MCF 10A (cell line): ENCODE data around the gene ARHGAP24. TPM values are rescaled to one million over a fixed set of nuclear protein-coding genes. Genes with fewer than 3 reads are reported as not detected.

Source experiments
- BruUV-seq: library from RNA; stranded (reverse); fragments of 400-500 nt; replicated peaks from 2 replicates; lab custom pipeline; 2021; lab: Mats Ljungman, UMichigan
- CTCF ChIA-PET: fragments of 300-600 bp; sonication (Branson Sonifier 250); formaldehyde crosslinking; extraction: SDS; loops from one replicate; lab custom pipeline; 2021; ENCODE audit warnings: antibody characterized with exemption, inconsistent platforms; lab: Yijun Ruan, JAX
- POLR2A ChIA-PET: fragments of 300-600, 350-650 bp; sonication (Branson Sonifier 250); formaldehyde crosslinking; extraction: SDS; loops from one replicate; lab custom pipeline; 2020; ENCODE audit warnings: antibody characterized with exemption, inconsistent platforms; lab: Yijun Ruan, JAX
- DNase-seq: peaks from one replicate; pipeline ENCODE4 v3.0.0-alpha.2; 2018; ENCODE audit not compliant: unreplicated experiment
- H3K27ac Mint-ChIP-seq: one replicate; pipeline ENCODE4 v1.8.0; 2022; ENCODE audit warnings: mild to moderate bottlenecking, low read depth, mixed read lengths; ENCODE audit not compliant: unreplicated experiment
- H3K27me3 Mint-ChIP-seq: one replicate; pipeline ENCODE4 v1.8.0; 2022; ENCODE audit warnings: mixed read lengths; ENCODE audit not compliant: insufficient read depth, unreplicated experiment
- H3K36me3 Mint-ChIP-seq: one replicate; pipeline ENCODE4 v1.8.0; 2022; ENCODE audit warnings: mild to moderate bottlenecking, moderate library complexity, mixed read lengths; ENCODE audit not compliant: insufficient read depth, unreplicated experiment
- H3K4me1 Mint-ChIP-seq: one replicate; pipeline ENCODE4 v1.8.0; 2022; ENCODE audit warnings: mixed read lengths; ENCODE audit not compliant: insufficient read depth, unreplicated experiment
- H3K4me3 Mint-ChIP-seq: one replicate; pipeline ENCODE4 v1.8.0; 2022; ENCODE audit warnings: mild to moderate bottlenecking, moderate library complexity, mixed read lengths; ENCODE audit not compliant: unreplicated experiment
- H3K9me3 Mint-ChIP-seq: one replicate; pipeline ENCODE4 v1.8.0; 2022; ENCODE audit warnings: mixed read lengths; ENCODE audit not compliant: unreplicated experiment
- intact Hi-C: fragments of 100-400 bp; cut with micrococcal nuclease; formaldehyde crosslinking; loops from 2 replicates; pipeline ENCODE4 v1.14.1; 2022
- total RNA-seq: library from RNA; stranded (reverse); gene quantifications from 2 replicates; pipeline ENCODE4 v1.2.3, GENCODE V29; 2022
- TF ChIP-seq, protein P1 (sequence below): fragments of 200-600 bp; IDR thresholded peaks from one replicate; pipeline ENCODE4 v1.8.0; 2022; ENCODE audit warnings: antibody characterized with exemption, mild to moderate bottlenecking; ENCODE audit not compliant: unreplicated experiment

Gene ARHGAP24
- total RNA-seq, 1 experiment from 2014 or later = 2.6 TPM

DNA sequence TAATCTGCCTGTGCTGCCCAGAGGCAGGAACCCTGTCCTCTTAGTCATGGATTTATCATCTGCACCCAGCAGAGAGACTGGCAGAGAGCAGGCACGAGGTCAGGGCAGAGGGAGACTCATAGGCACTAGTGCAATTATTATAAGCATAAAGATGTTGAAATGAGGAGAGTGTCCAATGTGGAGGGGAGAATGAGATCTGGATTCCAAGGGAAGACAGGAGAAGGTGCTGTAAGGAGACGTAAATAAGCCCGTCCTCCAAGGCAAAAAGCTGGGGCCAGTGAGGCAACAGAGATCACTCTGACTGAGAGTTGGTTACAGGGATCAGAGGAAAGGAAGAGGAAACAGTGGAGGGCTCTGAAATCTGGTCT, 478.7 kb downstream of the ARHGAP24 start:
- intact Hi-C loops = loop anchor here (2.0 kb wide), 1 partner anchor 57 kb away; no protein-coding TSS in a partner anchor
- Mint-ChIP-seq H3K4me3 (peak overlapping the region; percentile 2), H3K4me1 (peaks cover 28% of the 10 kb centered on the region), H3K9me3 (no peaks in the 10 kb centered on the region), H3K27me3 (no peaks in the 10 kb centered on the region), H3K27ac (peak overlapping the region; percentile 77), H3K36me3 (peaks cover 6% of the 10 kb centered on the region)
- TF ChIP-seq, protein P1, sequence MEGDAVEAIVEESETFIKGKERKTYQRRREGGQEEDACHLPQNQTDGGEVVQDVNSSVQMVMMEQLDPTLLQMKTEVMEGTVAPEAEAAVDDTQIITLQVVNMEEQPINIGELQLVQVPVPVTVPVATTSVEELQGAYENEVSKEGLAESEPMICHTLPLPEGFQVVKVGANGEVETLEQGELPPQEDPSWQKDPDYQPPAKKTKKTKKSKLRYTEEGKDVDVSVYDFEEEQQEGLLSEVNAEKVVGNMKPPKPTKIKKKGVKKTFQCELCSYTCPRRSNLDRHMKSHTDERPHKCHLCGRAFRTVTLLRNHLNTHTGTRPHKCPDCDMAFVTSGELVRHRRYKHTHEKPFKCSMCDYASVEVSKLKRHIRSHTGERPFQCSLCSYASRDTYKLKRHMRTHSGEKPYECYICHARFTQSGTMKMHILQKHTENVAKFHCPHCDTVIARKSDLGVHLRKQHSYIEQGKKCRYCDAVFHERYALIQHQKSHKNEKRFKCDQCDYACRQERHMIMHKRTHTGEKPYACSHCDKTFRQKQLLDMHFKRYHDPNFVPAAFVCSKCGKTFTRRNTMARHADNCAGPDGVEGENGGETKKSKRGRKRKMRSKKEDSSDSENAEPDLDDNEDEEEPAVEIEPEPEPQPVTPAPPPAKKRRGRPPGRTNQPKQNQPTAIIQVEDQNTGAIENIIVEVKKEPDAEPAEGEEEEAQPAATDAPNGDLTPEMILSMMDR = no peak
- DNase-seq = peak; percentile 95
- ChIA-PET POLR2A (interaction anchor here (0.6 to 1.3 kb wide), 7 partner anchors 13 to 529 kb away, joined by 3 to 5 read pairs (median 3); no protein-coding TSS in a partner anchor), CTCF (interaction anchor here (1.3 to 5.1 kb wide), 3 partner anchors 11 to 157 kb away, joined by 7 to 25 read pairs (median 8); no protein-coding TSS in a partner anchor)
- BruUV-seq = no TSS peak

DNA sequence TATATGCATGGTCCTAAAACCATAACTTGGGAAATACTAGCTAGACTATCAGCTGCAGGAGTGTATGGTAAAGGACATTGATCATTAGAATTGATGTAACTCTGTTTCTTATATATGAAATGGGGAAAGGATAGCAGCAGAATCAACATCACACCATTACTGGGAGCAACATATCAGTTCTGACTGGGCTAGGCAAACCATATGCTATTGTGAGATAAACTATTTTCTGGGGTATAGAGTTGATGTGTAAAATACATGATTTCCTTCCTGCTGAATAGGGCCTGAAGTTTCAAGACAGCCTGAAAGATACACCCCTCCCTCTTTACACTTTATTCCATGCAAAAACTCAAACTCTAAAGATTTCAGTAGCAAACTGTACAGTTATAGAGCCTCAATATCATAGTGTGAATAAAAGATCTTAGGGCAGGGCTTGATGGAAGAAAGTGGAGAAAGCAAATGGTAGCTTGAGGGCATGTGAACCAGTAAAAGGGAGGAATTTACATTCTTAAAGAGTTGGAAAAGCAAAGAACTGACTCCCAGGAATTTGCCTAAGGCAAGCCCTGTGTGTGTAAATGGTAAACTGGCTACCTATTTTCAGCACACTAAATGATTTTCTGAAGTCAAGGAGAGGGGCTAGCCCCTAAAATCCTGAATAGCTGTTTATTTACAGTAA, 480.8 kb downstream of the ARHGAP24 start:
- Mint-ChIP-seq H3K9me3 (no peaks in the 10 kb centered on the region), H3K27me3 (no peaks in the 10 kb centered on the region), H3K27ac (no peak overlapping the region), H3K36me3 (peaks cover 6% of the 10 kb centered on the region), H3K4me1 (peaks cover 28% of the 10 kb centered on the region), H3K4me3 (no peak overlapping the region)
- CTCF ChIA-PET = interaction anchor here (0.6 to 5.1 kb wide), 4 partner anchors 10 to 199 kb away, joined by 3 to 25 read pairs (median 4); no protein-coding TSS in a partner anchor
- TF ChIP-seq, protein P1 = no peak
- intact Hi-C loops = no loop called here
- POLR2A ChIA-PET = interaction anchor here (0.7 kb wide), 2 partner anchors 169 to 244 kb away, joined by 3 to 4 read pairs; no protein-coding TSS in a partner anchor
- DNase-seq = peak; percentile 4
- BruUV-seq = no TSS peak

DNA sequence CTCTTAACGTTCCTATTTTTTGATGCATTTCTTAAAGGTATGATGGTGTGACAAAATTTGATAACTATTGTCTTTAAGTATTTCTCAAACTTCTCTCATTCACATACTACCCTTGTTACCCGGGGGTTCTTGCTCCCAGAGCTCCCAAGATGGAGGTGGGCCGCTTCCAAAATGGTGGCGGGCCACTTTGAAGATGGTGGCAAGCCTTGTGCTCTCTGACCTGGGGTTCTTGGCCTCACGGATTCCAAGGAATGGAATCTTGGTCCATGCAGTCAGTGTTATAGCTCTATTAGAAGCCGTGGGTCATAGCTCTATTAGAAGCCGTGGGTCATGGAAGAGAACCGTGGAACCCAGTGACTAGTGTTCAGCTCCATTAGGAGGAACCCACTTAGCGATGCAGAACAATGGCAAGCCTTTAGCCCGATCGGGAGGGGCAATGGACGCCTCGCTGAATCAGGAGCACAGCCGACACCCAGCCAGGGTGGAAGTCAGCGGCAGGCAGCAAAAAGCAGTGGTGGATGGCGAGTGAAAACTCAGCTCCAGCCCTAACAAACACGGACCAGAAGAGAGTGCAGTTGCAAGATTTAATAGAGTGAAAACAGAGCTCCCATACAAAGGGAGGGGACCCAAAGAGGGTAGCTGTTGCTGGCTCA, 481.5 kb downstream of the ARHGAP24 start:
- ChIA-PET CTCF (interaction anchor here (0.6 to 5.1 kb wide), 5 partner anchors 9 to 808 kb away, joined by 3 to 25 read pairs (median 4); no protein-coding TSS in a partner anchor), POLR2A (interaction anchor here (0.7 kb wide), 1 partner anchor 245 kb away, joined by 3 read pairs; no protein-coding TSS in a partner anchor)
- TF ChIP-seq, protein P1 = no peak
- H3K4me3 Mint-ChIP-seq = no peak overlapping the region
- no TSS peak for BruUV-seq
- H3K27me3 Mint-ChIP-seq = no peaks in the 10 kb centered on the region
- DNase-seq = no peak
- peaks cover 28% of the 10 kb centered on the region for H3K4me1 Mint-ChIP-seq
- intact Hi-C loops = no loop called here
- no peaks in the 10 kb centered on the region for H3K9me3 Mint-ChIP-seq
- H3K36me3 Mint-ChIP-seq = peaks cover 6% of the 10 kb centered on the region
- H3K27ac Mint-ChIP-seq = no peak overlapping the region

DNA sequence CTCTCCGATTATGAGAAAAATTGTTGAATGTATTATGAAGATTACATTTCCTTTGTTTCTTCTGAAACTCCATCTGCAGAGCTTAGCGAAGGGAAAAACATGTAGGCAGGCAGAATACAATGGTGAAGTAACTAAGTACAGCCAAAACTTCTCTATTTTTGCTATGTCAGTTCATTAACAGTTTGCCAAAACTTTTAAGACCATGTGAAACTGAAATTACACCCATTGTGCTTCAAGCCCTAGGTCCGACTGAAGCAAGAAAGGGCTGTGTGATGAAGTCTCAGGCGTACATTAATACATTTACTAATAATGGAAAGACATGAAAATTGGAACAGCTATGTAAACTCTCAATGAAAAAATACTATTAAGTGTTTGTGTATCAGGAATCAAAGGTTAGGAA, 486.9 kb downstream of the ARHGAP24 start:
- Mint-ChIP-seq H3K4me1 (no peaks in the 10 kb centered on the region), H3K4me3 (no peak overlapping the region), H3K36me3 (no peaks in the 10 kb centered on the region), H3K27ac (no peak overlapping the region), H3K9me3 (no peaks in the 10 kb centered on the region), H3K27me3 (no peaks in the 10 kb centered on the region)
- no TSS peak for BruUV-seq
- intact Hi-C loops = no loop called here
- ChIA-PET CTCF (interaction anchor here (0.5 to 1.4 kb wide), 3 partner anchors 8 to 759 kb away, joined by 3 to 8 read pairs (median 3); no protein-coding TSS in a partner anchor), POLR2A (no interaction called here)
- no peak for DNase-seq
- TF ChIP-seq, protein P1 = no peak
